ENCODE measurements around the gene TBL1X. TPM values are rescaled to one million over a fixed set of nuclear protein-coding genes. Genes with fewer than 3 reads are reported as not detected.

The TBL1X gene
- total and polyA plus RNA-seq, 2 experiments from 2014 or later = 8.7 to 26.9 TPM

DNA sequence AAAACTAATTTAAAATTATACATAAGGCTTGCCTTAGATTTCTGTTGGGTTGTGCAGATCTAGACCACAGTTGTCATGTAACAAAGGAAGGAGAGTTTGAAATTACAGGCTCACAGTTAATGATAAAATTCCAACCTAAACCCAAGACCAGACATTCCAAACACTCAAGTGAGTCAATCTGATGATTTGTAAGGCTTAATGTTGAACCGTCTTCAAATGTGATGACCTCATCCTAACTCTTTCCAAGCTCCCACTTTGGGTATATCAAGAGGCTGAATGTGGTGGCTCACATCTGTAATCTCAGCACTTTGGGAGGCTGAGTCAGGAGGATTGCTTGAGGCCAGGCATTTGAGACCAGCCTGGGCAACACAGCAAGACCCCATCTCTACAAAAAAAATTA is 149.2 kb downstream of the TBL1X start (continued):
- TF ChIP-seq CREB1 (CRISPR knock-in tag; IDR thresholded peaks at IDR 0.05; ENCODE audit: low read depth) (no peak), STAT1 (IDR thresholded peaks at IDR 0.05; ENCODE audit: unreplicated experiment) (no peak), ZNF114 (CRISPR knock-in tag; IDR thresholded peaks at IDR 0.05) (no peak), EZH2 (IDR thresholded peaks at IDR 0.05; ENCODE audit: low read depth, unreplicated experiment) (no peak), NANOG (IDR thresholded peaks at IDR 0.05; ENCODE audit: borderline replicate concordance) (no peak), ZNF331 (CRISPR knock-in tag; IDR thresholded peaks at IDR 0.05; ENCODE audit: low read depth) (no peak), EZH2phosphoT487 (IDR thresholded peaks at IDR 0.05; ENCODE audit: unreplicated experiment) (no peak)
- TF ChIP-seq, protein P1, sequence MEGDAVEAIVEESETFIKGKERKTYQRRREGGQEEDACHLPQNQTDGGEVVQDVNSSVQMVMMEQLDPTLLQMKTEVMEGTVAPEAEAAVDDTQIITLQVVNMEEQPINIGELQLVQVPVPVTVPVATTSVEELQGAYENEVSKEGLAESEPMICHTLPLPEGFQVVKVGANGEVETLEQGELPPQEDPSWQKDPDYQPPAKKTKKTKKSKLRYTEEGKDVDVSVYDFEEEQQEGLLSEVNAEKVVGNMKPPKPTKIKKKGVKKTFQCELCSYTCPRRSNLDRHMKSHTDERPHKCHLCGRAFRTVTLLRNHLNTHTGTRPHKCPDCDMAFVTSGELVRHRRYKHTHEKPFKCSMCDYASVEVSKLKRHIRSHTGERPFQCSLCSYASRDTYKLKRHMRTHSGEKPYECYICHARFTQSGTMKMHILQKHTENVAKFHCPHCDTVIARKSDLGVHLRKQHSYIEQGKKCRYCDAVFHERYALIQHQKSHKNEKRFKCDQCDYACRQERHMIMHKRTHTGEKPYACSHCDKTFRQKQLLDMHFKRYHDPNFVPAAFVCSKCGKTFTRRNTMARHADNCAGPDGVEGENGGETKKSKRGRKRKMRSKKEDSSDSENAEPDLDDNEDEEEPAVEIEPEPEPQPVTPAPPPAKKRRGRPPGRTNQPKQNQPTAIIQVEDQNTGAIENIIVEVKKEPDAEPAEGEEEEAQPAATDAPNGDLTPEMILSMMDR (conservative IDR thresholded peaks at IDR 0.05; ENCODE audit: low read depth in 2 of 2) = no peak
- TF ChIP-seq, protein P2, sequence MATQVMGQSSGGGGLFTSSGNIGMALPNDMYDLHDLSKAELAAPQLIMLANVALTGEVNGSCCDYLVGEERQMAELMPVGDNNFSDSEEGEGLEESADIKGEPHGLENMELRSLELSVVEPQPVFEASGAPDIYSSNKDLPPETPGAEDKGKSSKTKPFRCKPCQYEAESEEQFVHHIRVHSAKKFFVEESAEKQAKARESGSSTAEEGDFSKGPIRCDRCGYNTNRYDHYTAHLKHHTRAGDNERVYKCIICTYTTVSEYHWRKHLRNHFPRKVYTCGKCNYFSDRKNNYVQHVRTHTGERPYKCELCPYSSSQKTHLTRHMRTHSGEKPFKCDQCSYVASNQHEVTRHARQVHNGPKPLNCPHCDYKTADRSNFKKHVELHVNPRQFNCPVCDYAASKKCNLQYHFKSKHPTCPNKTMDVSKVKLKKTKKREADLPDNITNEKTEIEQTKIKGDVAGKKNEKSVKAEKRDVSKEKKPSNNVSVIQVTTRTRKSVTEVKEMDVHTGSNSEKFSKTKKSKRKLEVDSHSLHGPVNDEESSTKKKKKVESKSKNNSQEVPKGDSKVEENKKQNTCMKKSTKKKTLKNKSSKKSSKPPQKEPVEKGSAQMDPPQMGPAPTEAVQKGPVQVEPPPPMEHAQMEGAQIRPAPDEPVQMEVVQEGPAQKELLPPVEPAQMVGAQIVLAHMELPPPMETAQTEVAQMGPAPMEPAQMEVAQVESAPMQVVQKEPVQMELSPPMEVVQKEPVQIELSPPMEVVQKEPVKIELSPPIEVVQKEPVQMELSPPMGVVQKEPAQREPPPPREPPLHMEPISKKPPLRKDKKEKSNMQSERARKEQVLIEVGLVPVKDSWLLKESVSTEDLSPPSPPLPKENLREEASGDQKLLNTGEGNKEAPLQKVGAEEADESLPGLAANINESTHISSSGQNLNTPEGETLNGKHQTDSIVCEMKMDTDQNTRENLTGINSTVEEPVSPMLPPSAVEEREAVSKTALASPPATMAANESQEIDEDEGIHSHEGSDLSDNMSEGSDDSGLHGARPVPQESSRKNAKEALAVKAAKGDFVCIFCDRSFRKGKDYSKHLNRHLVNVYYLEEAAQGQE (IDR thresholded peaks at IDR 0.05; ENCODE audit: unreplicated experiment) = no peak

DNA sequence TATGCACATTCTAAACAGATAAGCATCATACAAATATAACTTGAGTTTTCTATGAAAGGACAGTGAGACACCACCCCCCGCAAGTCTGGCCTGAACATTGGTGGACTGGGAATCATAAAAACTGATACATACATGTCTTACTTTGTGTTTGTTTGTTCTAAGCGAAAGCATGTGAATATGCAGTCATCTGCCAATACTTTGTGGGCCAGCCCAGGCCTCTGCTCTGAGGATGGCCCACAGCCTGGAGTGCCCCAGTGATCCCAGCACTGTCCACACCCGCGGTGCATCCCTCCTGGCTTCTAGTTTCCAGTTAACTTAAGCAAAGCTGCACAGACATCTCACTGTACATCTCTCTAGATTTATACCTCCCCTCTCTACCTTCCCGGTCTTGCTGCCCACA is 154.3 kb downstream of the TBL1X start:
- Histone ChIP-seq H3K4me3 (no peak overlapping the region), H3K9me2 (ENCODE audit: insufficient read depth) (no peaks in the 10 kb centered on the region), H3K79me2 (replicated peaks; ENCODE audit: insufficient read depth) (0 out of 2 replicates have a peak, but pooled peaks cover 5% of the 10 kb centered on the region), H4K20me1 (replicated peaks; ENCODE audit: insufficient read depth) (no peaks in the 10 kb centered on the region), H2AFZ (no peak overlapping the region), H3K4me2 (no peak overlapping the region), H3K27me3 (ENCODE audit: insufficient read depth) (no peaks in the 10 kb centered on the region), H3K27ac (ENCODE audit: low read depth) (no peak overlapping the region), H3F3A (replicated peaks; ENCODE audit: low read depth) (no peaks in the 10 kb centered on the region), H3K4me1 (ENCODE audit: insufficient read depth) (peaks cover 6% of the 10 kb centered on the region; the same call in 1 of the 2 replicates), H3K36me3 (ENCODE audit: insufficient read depth) (no peaks in the 10 kb centered on the region)
- ATAC-seq (no peak), DNase-seq (ENCODE audit: low spot score) (no peak)
- H3K36me3 Mint-ChIP-seq (ENCODE audit: low read depth) = peaks cover 7% of the 10 kb centered on the region; the same call in 1 of the 3 replicates
- no peaks in the 10 kb centered on the region for H3K9me3 Mint-ChIP-seq
- no peak overlapping the region for H3K27ac Mint-ChIP-seq
- H3K4me3 Mint-ChIP-seq = no peak overlapping the region
- H3K27me3 Mint-ChIP-seq (ENCODE audit: insufficient read depth, low read depth, poor library complexity) = no peaks in the 10 kb centered on the region
- H3K4me1 Mint-ChIP-seq = peaks cover 13% of the 10 kb centered on the region
- TF ChIP-seq, protein P2 (IDR thresholded peaks at IDR 0.05; ENCODE audit: unreplicated experiment) = no peak
- TF ChIP-seq CREB1 (CRISPR knock-in tag; IDR thresholded peaks at IDR 0.05; ENCODE audit: low read depth) (no peak), EZH2phosphoT487 (IDR thresholded peaks at IDR 0.05; ENCODE audit: unreplicated experiment) (no peak), NANOG (IDR thresholded peaks at IDR 0.05; ENCODE audit: borderline replicate concordance) (no peak), STAT1 (IDR thresholded peaks at IDR 0.05; ENCODE audit: unreplicated experiment) (no peak), JUNB (IDR thresholded peaks at IDR 0.05; ENCODE audit: unreplicated experiment) (no peak)

Data from GM23338 (cell line).